Adrenal gland (tissue), 5 donors: ENCODE measurements around the gene CFAP97.

ENCODE experiments used
- CTCF ChIP-seq, 6 experiments: fragments of 450-650 bp in 4 of 6; fragments of 200-600 bp in 2 of 6; sonication (generic) in 1 of 6; IDR thresholded peaks; 1 replicate in 5 of 6; 2 replicates in 1 of 6; pipeline versions ENCODE4 v1.5.1 to v1.8.0; 2016 to 2021; ENCODE audit warnings: antibody characterized with exemption in 6 of 6, mild to moderate bottlenecking in 2 of 6, moderate library complexity in 1 of 6
- POLR2A ChIP-seq, 2 donors: fragments of 450-650 bp; IDR thresholded peaks; one replicate each; pipeline ENCODE4 v1.6.1; 2017; ENCODE audit warnings: antibody characterized with exemption in 2 of 2, mild to moderate bottlenecking in 2 of 2, moderate library complexity in 1 of 2
- donor health status: DM: no; HTN: no; CAD: no.

- no peak for TF ChIP-seq POLR2A (IDR thresholded peaks at IDR 0.05)
- no peak for TF ChIP-seq CTCF (IDR thresholded peaks at IDR 0.05)
These were observed 1.5 kb downstream of the CFAP97 start for GRCh38 chr4:185201977-185202962.
